DMS 273 (cell line): ENCODE results near the gene CHRDL1.

Experiments
- DNase-seq: peaks from one replicate; lab custom pipeline; 2025; ENCODE audit not compliant: unreplicated experiment; lab: John Stamatoyannopoulos, UW

Gene CHRDL1

DNA sequence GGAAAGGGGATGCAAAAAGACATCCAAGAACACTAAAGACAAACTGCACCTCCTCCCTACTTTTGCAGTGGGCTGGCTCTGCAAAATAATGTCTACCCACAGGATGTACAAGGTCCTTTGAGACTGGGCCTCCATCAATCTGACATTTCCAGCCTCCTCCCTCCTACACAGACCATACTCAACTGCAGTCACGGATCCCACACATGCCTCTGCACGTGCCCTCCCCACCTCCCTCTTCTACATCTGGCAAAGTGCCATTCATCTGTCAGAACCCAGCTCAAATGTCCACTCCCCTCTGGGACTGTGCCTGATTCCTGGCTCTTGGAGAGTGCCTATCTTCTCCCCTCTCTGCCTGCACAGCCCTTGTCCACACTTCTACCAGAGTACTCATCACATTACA lies 50.3 kb downstream of the CHRDL1 start:
- DNase-seq = peak; percentile 43

DNA sequence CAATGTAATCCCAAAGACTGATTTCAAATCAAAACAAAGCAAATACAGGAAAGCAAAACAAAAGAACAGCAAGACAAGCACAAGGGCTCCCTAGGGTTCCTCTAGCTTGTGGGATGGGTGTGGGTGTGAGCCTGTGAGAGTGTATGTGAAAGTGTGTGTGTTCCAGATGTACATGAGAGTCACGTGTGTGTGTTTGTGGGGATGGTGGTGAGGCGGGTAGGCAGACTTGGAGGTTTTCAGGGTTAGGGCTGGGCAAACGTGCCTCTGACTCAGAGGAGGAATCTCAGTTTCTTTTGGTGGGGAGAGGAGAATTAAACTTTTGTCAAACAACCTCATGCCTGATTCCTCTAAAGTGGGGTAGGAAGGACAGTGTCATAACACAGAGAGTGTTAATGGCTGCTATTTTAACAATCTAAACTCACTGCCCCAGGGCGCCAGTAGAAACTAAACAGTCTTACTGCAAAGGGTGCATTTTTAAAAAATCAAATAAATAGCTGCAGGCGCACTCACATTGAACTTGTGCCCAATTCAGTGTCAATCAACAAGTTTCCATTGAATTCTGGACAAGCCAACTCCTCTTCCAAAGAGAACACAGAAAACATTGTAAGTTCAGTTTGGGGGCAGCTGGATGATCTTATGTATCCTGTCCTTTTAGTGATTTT lies 51.8 kb downstream of the CHRDL1 start:
- no peak for DNase-seq

DNA sequence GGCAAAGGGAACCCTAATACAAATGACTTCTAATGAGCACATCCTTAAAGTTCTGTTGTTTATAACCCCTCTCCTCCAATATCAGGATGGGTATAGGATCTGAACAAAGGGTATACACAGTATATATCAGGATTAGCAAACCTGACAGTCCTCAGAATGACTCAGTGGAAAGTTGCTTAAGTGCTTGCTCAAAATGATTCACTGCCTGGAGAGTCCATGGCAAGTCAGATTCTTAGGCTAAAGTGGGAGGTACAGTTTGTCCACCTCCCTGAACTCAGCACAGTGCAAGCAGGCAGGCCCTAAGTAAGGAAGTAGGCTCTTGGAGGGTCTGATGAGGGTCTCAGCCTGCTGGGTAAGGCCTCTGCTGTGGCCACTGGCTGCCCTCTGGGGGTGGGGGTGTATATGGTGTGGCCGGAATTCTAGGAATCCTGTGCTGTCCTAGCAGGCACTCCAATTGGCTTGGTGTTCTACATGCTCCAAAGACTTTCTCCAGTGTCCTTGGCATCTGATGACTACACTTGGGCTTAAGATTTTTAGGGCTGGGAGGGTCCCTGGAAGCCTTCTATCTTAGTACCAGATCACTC lies 54.3 kb downstream of the CHRDL1 start:
- no peak for DNase-seq

- no peak for DNase-seq
Observed at GRCh38 chrX:110734894-110735541, 60.6 kb downstream of the CHRDL1 start.

DNA sequence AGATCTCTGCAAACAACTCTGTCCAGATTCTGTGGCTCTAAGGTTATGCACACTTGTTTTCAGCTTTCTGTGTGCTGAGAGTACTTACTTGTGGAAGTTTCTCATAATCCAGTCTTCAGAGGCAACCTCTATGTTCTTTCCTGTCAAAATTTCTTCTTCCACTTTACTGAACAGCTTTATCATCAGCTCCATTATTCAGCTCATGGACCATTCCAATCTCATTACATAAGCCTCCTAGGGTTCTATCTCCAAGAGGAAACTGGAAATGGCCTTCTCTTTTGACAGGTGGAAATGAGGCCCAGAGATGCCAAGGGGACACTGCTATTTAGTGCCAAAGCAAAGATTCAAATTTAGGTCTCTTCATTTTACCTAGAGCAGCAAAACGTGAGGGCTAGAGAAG lies 61.3 kb downstream of the CHRDL1 start:
- DNase-seq = no peak

GRCh38 chrX:110733166-110733565 lies 62.5 kb downstream of the CHRDL1 start:
- no peak for DNase-seq

DNA sequence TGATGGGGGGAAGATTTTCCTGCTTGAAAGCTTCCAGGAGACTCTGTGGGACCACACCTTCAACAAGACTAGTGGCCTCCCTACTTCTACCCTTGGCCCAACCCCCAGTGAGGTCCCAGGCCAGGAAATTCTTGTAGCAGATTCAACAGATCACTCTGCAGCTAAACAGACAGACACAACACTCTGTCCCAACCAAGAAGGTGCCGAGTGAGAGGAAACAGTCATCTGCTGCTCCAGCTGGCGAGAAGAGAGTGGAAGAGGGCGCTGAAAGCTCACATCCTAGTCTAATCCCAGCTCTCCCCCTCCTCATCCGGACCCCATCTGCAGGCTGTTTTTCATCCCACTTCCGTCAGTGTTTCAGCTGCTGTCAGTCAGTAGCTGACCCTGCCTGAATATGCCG lies 63.4 kb downstream of the CHRDL1 start:
- peak; percentile 56 for DNase-seq

DNA sequence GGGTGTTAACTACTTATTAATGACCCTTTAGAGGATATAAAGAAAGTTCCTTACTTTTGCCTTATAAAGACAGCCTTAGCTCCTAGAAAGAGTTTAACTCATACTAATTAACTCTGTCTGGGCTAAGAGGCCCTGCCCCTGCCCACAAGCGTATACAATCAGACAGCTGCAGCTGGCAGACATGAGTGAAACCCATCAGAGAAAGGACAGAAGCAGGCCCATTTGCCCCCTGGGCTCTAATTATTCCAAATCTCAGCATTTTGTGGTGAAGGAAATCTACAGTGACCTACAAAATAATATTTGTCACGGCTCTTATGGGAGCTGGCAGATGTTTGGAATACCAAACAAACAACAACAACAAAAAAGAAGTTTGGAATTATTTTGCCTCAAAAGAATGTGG lies 71.8 kb downstream of the CHRDL1 start:
- DNase-seq = no peak

- DNase-seq = no peak
Observed at GRCh38 chrX:110722135-110722534, 73.5 kb downstream of the CHRDL1 start.

DNA sequence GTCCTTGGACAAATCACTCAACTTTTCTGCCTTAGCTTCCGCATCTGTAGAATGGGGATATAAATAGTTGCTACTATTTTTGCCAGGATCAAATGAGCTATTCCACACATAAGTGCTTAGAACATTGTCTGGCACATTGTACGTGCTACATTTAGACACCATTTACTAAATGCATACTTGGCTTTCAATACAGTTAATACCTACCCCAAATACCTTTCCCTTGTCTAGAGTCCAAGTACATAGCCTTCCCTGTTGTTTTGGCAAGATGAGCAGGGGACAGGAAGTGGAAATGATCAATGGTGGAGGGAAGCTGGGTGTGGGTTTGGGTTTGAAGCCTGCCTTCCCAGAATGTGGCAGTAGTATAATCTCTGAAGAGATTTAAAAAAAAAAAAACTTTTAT lies 82.0 kb downstream of the CHRDL1 start:
- DNase-seq = no peak

GRCh38 chrX:110706446-110706845 lies 89.2 kb downstream of the CHRDL1 start:
- no peak for DNase-seq

- no peak for DNase-seq
Observed at GRCh38 chrX:110703641-110704040, 92.0 kb downstream of the CHRDL1 start.

DNA sequence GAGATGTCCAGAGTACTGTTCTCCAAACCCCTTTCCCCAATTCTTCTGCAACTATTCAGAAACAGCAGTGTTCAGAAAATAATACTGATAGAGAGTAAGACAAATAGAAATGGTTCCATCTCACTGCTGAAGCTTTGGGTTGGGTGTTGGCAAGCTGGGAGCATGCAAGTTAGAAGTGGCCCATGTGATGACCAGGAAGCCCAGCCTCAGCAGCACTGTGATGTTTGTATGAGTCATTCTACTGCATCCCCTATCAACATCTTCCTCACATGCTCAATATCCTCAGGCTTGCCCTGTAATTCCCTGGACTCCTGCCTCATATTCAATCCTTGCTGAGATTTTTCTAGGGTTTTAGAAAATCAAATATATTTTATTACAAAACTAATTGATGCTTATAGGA lies 96.5 kb downstream of the CHRDL1 start:
- no peak for DNase-seq

DNA sequence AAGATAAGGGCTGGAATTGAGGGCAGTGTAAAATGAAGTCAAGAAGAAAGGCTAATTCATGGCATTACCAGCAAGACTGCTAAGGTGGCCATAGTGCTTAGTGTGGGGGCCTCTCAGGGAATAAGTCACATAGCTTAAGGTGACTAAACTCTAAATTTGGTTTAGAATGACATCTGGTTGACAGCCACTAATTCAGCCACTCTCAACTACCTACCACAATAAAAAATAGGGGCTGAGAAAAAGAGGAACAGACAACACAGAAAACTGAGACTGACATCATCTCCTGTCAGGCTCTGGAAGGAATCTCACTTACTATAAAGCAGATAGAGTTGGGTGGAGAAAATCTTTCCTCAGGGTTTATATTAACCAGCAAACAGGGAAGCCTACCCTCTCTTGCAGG lies 96.9 kb downstream of the CHRDL1 start:
- DNase-seq = no peak

DNA sequence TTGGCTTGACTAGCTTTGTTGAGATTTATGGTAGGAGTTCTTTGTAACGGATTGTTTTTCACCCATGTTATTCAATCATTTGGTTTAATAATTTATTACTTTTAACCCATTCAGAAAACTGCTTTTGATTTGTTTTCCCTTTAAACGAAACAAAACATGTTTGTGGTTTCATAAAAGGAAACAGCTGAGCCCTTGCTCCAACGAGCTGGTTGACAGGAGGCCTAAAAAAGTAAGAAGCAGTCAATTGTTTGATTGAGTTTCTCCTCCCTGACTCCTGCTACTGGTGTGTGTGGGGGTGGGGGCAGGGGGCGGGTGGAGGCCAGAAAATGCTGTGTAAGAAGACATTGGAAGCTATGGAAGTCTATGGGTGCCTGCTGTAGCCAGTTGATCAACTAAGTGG lies 102.8 kb downstream of the CHRDL1 start:
- DNase-seq = no peak

- no peak for DNase-seq
Observed at GRCh38 chrX:110691446-110691845, 104.2 kb downstream of the CHRDL1 start.

GRCh38 chrX:110684653-110685052 lies 111.0 kb downstream of the CHRDL1 start:
- DNase-seq = no peak

DNA sequence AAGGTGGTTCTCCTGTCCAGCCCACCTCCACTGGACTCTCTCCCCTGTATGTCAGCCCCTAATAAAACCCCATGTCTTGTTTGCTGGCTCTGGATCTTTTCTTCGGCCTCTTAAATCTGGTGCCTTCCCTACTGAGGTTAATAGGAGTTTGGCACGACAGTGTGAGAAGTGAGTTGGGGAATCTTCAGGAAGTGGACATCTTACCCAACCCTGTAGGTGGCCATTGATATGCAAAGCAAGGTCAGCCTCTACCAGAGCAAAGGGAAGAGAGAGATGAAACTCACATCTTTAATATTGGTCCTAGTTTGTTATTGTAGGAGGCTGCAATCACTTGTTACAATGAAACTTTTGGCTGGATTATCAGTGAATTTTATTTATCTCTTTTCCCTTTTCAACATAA lies 111.7 kb downstream of the CHRDL1 start:
- DNase-seq = no peak

- no peak for DNase-seq
Observed at GRCh38 chrX:110678591-110678990, 117.0 kb downstream of the CHRDL1 start.

DNA sequence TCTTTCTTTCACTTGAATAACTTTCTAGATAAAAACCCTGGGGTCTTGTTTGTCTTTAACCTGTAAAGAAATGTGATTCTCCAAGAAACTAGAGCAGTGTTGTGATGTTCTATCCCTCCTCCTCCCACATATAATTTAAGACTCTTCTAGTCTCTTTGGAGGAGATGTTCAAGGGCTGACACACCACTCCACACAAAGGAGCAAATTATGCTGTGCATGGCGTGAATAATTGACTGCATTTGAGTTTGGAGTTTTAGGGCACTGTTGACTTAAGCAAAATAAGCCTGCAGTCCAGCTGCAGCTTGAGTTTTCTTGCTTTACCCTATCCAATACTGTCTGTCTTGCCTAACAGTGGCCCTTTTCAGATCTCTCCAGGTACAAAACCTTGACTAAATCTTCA lies 119.7 kb downstream of the CHRDL1 start:
- DNase-seq = no peak

GRCh38 chrX:110671068-110671803 lies 124.4 kb downstream of the CHRDL1 start:
- DNase-seq = peak; percentile 3

GRCh38 chrX:110669572-110669971 lies 126.0 kb downstream of the CHRDL1 start:
- DNase-seq = no peak
